HG03558 (cell line): ENCODE data around the gene PYROXD2.

Experiments used
- ATAC-seq: cut with Tn5 transposase; IDR thresholded peaks from one replicate; pipeline ENCODE4 v1.9.1; 2021; ENCODE audit warnings: moderate number of reproducible peaks; ENCODE audit not compliant: unreplicated experiment; ENCODE audit errors: extremely low read depth

The PYROXD2 gene

DNA sequence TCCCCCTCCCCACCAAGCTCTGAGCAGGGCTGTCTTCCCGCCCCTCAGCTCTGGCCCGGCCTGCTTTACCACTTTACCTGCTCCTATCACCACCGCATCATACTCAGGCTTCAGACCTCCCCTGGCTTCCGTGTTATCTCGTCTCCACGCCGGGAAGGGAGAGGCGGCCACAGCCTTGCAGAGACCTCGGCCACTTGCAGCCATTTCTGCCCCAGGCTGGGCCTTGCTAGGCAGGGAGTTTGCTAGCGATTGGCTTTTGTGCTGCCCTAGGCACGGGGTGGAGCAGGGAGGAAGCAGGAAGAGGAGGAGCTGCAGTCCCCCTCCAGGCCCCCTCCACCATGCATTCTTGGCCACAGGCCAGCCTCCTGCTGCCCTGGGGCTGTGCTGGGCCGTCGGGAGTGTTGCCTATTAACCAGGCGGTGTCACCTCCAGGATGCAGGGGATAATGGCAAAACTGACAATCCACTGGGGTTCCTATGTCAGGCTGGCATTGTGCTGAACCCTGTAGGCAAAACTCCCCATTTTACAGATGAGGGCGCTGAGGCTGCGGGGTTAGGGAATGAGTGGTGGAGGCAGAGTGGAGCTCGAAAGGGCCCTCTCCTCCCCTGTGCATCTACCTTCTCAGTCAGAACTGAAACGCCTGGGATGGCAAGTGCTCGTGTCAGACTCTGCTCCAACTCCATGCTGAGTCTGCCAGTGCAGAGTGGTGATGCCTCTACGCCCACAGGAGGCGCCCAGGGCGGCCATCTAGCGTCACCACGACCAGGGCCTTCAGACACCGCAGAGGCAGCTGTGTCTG is at the start of gene PYROXD2:
Gene PYROXD2 (minus strand): TSS at position 251 of the 799 bp plus-strand sequence. CDS start 47 bp downstream, at position 204.
- no peak for ATAC-seq

DNA sequence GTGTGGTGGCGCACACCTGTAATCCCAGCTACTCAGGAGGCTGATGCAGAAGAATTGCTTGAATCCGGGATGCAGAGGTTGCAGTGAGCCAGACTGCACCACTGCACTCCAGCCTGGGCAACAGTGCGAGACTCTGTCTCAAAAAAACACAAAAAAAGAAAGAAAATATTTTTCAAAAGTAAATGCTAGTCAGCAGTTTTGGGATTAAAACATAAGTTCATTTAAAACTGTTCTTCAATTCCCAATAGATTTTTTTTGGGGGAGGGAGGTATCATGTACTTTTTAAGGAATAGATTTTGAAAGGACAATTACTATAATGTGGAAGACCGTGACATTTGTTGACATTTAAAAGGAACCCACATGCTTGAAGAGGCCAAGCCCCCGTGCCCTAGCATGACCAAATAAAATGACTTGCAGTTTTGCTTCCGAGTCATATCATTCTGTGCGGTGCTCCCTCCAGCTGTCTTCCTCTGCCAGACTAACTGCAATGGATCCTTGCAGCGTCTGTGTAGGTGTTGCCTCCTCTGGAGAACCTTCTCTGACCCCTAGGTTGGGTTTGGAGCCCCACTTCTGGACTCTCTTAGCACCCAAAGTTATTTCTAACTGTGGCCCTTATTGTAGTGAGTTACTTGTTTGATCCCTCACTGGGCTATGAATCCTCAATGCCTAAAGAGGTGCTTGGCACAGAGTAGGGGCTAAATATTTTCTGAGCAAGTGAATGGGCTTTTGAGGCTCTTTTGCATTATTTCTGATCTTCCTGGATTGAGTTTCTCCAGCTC is 49.2 kb upstream of the PYROXD2 start:
- ATAC-seq = no peak

DNA sequence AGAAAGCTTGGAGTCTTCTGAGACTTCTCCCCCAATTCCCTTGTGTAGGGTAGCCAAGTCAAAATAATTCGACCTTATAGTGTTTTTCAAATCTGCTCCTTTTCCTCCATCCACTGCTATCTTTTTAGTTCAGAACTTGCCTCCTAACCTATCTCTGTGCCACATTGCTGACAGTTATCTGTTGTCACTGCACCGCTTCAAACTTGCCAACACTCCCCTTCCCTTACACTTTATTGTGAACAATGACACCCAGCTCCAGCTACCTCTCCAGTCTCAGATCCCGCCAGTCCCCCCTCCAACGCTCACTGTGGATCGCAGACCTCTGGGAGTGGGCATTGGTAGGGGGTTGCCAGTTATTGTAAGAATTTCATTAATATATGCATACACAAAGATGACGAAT is 48.0 kb upstream of the PYROXD2 start:
- no peak for ATAC-seq

DNA sequence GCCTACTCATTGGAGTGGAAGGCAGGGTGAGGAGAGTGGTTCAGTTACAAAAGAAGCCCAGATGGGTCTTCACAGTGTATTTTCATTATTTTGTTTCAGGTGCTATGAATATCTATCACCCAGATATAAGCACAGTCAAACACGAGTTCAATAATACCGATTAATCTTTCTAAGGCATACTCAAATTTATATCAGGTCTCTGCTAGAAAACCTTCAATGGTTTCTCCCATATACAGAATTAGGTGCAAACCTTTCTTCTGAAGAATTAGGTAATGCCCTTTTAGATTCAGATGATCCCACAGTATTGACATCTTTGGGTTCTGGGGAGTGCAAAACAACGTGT is 46.5 kb upstream of the PYROXD2 start:
- ATAC-seq = no peak

DNA sequence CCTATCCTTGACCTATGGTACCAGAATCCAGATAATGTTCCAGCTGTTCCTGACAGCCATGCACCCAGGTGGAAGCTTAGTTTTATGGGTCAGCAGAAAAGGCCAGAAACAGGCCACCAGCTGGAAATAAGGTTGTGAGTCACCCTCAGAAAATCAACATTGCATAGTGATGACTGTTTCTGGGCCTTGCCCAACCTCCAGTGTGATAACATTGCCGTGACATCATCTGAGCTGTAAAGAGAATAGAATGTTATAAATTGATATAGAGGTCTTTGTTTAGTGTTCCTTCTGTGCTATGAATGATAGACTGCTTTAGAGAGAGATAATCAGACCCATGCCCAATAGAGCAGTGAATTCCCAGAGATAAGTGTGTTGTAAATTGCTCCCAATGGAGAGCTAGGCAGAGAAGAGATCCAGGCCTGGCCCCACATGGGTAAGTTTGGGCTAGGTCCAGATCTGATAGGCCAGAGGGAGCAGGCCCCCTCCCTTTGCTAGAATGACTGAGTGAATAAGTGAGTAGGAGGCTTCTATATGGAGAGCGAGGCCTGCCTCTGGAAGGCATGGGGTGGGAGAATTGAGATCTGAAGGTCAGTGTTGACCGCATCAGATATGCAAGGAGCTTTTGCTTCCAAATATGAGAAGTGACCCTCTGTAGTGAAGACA is 46.0 kb upstream of the PYROXD2 start:
- ATAC-seq = no peak

DNA sequence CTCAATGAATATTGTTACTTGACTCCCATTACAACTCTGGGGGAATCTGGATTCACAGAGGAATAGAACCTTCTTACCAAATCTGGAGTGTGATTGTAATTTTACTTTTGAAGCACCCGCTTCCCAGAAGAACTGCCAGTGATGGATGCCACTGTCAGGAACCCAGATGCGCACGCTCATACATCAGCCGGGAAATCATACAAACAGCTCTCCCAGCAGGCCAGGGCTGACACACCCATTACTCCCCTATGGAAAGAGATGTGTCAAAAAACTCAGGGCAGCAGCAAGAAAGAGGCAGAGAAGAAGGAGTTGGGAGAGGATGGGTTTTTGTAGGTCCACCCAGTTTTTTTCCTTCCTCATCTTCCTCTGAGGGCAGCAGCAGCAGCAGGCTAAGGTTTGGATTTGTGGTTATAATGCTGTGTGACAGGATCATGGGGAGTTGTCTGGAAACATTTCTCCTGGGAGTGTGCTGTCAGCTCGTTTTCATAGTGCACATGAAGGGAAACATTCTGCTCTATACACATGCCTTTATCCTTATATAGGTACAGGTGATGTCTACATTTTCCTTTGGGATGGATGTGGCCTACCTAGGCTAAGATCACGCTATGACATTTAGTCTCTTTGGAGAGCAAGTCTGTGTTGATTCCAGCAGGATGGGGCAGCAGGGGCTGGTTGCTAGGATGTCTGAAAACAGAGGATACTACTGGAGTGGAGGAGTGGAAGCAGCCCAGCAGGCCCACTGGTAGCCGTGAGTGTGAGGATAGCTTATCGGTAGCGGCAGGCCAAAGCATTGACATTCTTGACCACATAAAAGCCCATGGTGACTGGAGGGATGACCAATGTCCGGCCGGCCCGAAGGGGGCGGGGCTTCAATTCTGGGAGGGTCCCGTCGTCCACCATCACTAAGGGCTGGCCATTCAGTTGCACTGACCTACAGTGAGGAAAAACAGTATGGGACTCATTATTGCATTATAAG is 44.1 kb upstream of the PYROXD2 start:
- no peak for ATAC-seq

DNA sequence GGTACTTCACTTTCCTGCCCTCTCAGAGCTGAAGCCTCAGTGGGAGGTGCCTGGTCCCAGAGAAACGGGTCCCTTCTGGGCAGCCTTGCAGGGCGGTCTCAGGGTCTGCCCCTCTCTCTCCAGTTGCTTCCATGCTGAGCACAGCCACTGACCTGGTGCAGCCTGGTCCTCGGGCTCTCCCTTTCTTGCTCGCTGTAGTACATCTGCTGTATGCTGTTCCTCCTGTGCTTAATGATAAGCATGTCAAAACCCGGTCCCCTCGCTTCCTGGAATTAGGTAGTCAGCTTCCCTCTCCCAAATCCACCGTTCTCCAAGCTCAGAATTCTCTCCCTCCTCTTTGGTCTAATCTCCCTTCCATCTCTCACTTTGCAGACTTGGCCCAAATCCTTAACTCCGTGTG is 42.7 kb upstream of the PYROXD2 start:
- ATAC-seq = no peak

DNA sequence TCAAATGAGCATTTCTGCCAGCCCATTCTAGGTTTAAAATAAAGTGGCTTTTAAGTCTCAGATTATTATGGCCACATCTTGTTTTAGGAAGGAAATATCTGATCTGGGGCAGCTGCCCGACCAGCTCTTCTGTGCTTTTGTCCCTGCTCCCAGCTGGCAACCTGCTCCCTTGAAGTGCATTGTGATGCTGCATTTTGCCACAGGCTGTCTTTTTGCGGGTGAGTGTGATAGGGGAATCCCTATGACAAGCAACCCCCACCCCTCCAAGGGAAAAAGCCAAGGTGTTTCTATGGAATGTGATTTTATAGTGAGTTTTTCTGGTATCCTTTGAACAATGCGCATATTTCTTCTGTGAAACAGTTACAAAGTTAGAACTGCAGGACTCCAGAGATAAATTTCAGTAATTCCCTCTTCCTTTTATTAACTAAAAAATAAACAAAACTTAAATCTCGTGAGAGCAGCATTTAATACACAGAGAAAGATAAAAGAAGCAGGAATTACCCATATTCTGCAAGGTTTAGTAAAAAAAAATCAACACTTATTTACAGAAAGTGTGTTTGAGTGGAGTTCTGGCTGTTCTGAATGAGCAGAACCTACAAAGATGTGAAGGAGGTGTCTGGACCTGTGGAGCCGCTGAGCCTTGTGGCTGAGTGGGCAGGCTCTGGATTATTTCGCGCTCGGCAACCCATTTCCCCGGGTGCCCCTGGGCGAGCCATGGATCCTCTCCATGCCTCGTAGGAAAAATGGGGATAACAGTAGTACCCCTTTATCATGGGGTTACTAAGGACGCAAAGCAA is 41.9 kb upstream of the PYROXD2 start:
- no peak for ATAC-seq

DNA sequence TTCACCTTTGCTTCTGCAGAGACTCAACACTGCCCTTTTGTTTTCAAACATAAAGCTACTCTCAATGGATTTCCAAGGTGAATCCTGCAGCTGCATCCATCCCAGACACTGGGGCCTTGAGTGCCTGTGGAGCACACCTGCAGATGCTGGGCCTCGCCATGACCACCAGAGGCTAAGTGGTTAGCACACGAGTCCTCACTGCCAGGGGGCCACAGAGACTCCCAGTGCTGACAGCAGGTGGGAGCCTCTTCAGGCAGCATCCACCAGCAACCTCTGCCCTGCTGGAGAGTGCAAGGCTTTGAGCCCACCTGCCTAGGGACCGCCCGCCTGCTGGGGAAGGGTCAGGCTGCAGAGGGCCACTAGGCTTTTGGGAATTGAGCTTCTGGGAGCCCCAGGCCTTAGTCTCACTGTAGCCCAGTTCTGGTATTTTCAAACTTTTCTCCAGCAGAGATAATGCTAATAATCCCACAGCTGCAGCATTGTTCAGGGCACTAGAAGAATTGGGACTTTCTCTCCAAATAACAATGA is 41.1 kb upstream of the PYROXD2 start:
- no peak for ATAC-seq

DNA sequence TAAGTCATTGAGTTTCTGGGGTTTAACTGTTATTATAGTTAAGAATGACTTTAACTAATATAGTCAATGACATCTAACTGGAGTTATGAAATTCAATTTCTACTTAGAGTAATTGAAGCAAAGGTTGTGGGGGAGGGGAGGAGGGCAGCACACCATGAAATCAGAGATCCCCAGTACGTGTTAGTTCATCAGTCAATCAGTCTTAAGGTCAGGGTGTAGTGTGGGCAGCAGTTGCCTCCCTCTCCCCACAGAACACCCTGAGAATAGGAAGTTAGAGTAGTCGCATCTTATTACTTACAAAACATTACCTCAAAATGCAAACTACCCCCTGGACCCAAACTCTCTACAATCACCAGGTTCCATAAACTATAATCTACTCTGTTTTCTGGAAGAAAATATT is 38.7 kb upstream of the PYROXD2 start:
- ATAC-seq = no peak

DNA sequence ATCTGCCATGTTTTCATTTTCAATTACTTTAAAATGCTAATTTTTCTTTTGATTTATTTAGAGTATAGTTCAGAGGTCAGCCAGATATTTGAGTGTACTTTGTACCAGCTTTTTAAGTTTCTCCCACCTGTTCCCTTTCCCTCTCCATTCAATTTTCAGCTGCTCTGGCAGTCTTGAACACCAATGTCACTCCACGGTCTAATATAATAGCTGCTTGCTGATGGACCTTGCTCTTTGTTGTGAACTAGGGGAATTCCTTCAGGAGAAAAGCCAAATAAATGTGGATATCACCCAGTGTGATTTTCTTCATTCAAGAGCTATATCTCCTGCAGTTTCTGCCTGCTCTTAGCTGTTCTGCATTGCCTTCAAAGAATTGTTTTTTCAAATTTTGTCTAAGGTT is 35.6 kb upstream of the PYROXD2 start:
- ATAC-seq = no peak

DNA sequence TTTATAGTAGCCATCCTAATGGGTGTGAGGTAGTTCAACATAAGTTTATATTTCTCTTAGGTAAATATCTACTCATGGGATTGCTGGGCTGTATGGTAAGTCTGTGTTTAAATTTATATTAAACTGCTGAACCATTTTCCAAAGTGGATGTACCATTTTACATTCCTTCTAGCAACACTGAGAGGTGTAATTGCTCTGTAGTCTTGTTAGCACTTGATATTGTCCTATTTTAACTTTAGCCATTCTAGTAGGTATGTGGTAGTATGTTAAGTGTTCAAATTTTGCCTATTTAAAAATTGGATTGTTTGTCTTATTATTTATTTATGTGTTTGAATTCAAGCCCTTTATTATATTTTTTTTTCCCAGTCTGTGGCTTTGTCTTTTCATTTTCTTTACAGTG is 34.3 kb upstream of the PYROXD2 start:
- no peak for ATAC-seq

DNA sequence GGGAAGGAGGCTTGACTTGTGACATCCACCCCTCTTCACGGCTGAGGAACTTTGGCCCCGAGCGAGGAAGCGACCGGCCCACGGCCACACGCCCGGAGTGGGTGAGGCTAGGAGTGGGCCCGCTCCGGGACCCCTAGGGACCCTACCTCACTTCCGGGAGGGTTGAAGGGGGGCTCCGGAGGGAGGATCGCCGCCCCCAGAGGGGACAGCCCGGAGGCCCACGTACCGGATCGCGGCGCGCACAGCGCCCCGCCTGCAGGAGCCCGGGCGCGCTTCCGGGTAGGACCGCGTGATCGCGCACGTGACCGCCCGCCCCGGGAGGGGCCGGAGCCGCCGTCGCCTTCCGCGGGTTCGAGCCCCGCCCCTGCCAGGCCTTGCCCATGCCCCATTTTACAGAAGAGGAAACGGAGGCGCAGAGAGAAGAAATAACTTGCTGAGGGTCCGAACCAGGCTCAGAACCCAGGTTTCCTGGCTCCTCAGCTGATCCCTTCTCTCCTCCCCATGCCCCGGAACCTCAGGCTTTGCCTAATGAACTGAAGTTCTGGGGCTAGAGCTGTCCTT is 31.8 kb upstream of the PYROXD2 start, which contains the start of gene HPS1:
Gene HPS1 (minus strand): TSS at position 275 of the 561 bp plus-strand sequence. CDS start 3,695 bp downstream, outside the sequence.
- peak; percentile 64 for ATAC-seq

DNA sequence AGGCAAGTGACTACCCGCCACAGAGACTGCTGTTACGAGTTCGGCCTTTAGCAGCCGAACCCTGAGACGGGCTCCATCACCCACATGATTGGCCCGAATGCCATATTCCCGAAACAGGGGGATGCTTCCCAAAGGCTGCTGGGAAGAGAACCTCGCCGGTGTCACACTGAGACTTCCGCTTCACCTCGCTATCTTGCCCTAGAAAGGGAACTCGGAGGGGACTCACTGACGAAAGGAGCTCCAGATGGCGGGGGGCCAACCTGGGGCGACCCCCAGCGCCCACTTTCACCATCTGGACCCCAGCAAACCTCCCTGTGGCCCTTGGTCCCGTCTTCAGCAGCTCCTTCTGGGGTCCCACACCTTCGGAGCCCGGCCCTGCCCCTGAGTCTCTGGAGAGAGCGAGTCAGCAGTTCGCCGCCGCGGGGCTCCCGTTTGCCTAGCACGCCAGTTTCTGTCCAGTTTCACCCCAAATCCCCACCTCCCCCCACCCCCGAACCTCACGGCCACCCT is 31.2 kb upstream of the PYROXD2 start:
- peak; percentile 16 for ATAC-seq

DNA sequence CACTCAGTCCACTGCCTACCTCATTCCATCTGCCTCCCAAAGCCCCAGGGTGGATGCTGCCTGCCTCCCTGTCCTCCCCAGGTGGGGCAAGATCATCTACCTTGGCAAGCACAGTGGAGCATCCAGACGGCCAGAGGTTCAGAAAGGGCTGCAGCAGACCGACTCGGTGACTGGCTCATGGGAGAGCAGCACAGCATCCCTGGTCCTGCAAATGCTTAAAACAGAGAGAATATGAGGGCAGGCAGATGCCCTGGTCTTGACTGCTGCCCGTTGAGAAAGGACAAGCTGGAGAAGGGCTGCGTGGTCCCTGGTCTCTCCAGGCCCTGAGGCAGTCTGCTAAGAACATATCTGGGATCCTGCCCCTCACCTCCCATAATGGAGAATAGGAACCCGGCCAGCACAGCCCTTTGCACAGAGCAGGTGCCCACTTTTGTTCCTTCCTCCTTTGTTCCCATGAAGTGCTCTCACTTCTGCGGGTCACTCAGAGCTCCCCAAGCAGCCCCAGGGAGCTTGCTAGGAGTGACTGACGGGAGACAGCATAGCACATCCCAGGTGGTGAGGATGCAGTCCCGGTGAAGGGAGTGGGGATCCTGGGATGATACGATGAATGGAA is 30.3 kb upstream of the PYROXD2 start:
- no peak for ATAC-seq

DNA sequence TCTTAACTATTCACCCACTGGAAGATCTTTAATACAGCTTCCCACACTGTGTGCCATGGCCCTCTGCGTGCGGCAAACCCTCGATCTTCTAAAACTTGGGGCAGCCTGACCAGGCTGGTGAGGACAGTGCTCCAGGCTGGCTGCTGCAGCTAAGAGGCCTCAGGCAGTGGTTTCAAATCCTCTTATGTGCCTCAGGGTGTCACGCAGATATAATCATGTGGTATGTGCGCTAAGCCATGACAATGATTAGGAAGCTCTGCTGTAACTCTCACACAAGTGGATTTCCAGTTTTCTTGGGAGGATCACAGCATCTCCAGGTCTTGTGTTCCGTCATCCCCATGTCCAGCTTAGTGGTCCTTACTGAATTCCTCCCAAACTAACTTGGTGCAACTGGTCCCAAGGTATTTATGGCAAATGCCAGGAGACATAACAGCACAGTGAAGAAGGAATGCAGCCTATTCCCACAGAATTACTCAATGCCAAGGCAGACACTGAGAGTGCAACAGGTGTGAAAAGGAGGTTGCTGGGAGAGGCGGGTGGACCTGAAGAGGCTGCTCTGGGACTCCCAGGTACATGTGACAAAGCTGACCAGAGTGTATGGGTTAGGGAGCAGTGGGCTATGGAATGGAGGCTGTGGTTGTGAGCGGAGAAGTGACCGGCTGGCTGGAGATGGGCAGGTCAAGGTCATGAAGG is 29.5 kb upstream of the PYROXD2 start:
- no peak for ATAC-seq

DNA sequence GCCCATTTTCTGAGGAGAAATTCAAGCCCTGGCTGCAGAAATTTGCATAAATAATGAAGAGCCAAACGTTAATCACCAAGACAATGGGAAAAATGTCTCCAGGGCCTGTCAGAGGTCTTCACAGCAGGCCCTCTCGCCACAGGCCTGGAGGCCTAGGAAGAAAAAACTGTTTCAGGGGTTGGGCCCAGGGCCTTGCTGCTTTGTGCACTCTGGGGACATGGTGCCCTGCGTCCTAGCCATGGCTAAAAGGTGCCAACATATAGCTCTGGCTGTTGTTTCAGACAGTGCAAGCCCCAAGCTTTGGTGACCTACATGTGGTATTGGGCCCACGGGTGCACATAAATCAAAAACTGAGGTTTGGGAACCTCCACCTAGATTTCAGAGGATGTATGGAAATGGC is 23.7 kb upstream of the PYROXD2 start:
- no peak for ATAC-seq
